ENCODE data around the gene PDZK1IP1.

PDZK1IP1 gene

DNA sequence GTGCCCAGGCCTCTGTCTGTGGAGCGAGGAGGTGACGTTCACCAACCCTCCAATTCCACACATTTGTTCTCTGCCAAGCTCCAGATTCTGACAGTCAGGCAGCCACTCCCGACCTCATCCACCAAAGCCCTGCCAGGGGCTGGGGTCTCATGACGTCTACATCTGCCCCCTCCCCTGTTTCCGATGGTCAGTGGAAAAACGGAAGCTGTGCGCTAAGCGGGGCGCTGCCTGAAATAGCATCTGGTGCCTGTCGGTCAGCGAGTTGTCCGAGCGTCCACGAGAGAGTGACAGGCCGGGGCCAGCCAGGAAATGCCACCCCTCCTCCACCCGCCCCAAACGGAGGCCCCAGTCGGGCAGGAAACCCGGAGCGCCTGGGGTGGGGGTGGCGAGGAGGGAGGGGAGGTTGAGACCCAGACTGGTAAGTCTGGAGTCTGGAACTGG, 45.4 kb upstream of the PDZK1IP1 start:
- H3K27ac ChIP-seq (replicated peaks): no peak overlapping the region
- no peak for DNase-seq (ENCODE audit: low read depth in 1 of 2, low spot score in 1 of 2)
- TF ChIP-seq POLR2AphosphoS5 (IDR thresholded peaks at IDR 0.05; ENCODE audit: low read depth) (no peak), CTCF (IDR thresholded peaks at IDR 0.05; ENCODE audit: insufficient read depth, low read length) (no peak), GABPA (IDR thresholded peaks at IDR 0.05; ENCODE audit: low read depth) (no peak)
- H3K4me3 ChIP-seq (replicated peaks; ENCODE audit: insufficient read depth, low read length): no peak overlapping the region
- H3K27me3 ChIP-seq (ENCODE audit: insufficient read depth, poor library complexity, severe bottlenecking): peaks cover 46% of the 10 kb centered on the region

- no peak for DNase-seq (ENCODE audit: low read depth in 1 of 2, low spot score in 1 of 2)
- H3K4me3 ChIP-seq (replicated peaks; ENCODE audit: insufficient read depth, low read length): no peak overlapping the region
- TF ChIP-seq GABPA (IDR thresholded peaks at IDR 0.05; ENCODE audit: low read depth): no peak
- TF ChIP-seq REST (IDR thresholded peaks at IDR 0.05; ENCODE audit: insufficient replicate concordance, low read depth): no peak
- no peak for TF ChIP-seq CTCF (IDR thresholded peaks at IDR 0.05; ENCODE audit: insufficient read depth, low read length)
- TF ChIP-seq SPI1 (IDR thresholded peaks at IDR 0.05; ENCODE audit: borderline replicate concordance, low read depth): no peak
- TF ChIP-seq POLR2AphosphoS5 (IDR thresholded peaks at IDR 0.05; ENCODE audit: low read depth): no peak
- H3K27ac ChIP-seq (replicated peaks): no peak overlapping the region
- H3K27me3 ChIP-seq (ENCODE audit: insufficient read depth, poor library complexity, severe bottlenecking): peaks cover 63% of the 10 kb centered on the region
Measured at GRCh38 chr1:47233186-47233585, 43.4 kb upstream of the PDZK1IP1 start.

DNA sequence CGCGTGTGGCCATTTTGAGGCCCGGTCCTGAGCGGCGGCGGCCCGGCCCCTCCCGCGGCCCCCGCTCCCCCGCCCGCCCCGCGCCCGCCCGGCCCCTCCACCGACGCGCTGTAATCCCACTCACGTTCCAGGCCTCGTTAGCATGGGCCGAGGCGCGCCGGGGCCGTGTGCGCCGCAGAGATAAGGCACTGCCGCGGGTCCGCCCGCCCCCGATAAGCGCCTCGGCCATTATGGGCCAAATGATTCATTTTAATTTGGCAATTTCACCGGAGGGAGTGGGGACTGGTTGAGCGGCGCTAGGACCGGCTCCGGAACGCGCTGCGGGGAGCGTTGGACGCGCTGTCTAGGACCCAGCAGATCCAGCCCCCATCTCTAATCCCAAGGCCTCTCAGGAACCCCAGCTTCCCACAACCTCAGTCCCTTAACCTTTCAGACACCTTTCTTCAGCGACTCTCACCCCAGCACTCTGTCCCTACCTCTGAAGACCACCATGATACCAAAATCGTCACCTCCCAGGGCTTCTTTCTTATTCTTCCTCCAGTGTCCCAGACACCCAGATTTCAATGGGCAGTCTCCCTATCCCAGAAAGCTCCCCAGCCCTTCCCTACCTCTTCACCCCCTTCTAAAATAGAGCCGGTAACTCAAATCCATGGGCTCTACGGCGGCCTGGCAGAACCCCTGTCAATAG, 42.5 kb upstream of the PDZK1IP1 start, which contains the start of gene TAL1:
Gene TAL1 (minus strand): TSS at position 39 of the 688 bp plus-strand sequence. CDS start 6,337 bp downstream, outside the sequence.
- TF ChIP-seq POLR2AphosphoS5 (IDR thresholded peaks at IDR 0.05; ENCODE audit: low read depth) (no peak), CTCF (IDR thresholded peaks at IDR 0.05; ENCODE audit: insufficient read depth, low read length) (no peak), REST (IDR thresholded peaks at IDR 0.05; ENCODE audit: insufficient replicate concordance, low read depth) (no peak), SPI1 (IDR thresholded peaks at IDR 0.05; ENCODE audit: borderline replicate concordance, low read depth) (no peak), GABPA (IDR thresholded peaks at IDR 0.05; ENCODE audit: low read depth) (no peak)
- Histone ChIP-seq H3K27ac (replicated peaks) (no peak within 1 kb of the TSS), H3K27me3 (ENCODE audit: insufficient read depth, poor library complexity, severe bottlenecking) (peaks cover 71% of the 10 kb centered on the region), H3K4me3 (replicated peaks; ENCODE audit: insufficient read depth, low read length) (peak within 1 kb of the TSS; percentile 30)
- DNase-seq (ENCODE audit: low read depth in 1 of 2, low spot score in 1 of 2): peak in 1 of 2 experiments; percentile 16
